Measurements from ENCODE around the gene NDOR1.

DNA sequence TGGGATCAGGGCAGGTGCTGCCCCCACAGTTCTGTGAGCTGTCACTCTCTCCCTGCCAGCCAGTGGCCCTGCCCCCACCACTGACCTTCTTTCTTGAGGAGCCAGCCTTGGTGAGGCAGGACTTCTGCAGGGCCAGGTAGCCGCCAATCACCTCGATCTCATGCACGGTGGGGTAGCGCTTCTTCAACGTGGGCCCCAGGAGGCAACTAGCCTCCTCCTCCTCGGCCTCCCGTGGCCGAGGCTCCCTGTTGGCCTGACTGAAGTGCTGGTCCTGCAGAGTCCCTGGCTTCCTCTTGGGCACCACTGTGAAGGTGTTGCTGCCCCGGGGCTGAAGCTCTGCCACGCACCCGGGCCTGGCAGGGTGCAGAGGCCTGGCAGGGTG lies 6.6 kb upstream of the NDOR1 start:
- TF ChIP-seq, protein P1, sequence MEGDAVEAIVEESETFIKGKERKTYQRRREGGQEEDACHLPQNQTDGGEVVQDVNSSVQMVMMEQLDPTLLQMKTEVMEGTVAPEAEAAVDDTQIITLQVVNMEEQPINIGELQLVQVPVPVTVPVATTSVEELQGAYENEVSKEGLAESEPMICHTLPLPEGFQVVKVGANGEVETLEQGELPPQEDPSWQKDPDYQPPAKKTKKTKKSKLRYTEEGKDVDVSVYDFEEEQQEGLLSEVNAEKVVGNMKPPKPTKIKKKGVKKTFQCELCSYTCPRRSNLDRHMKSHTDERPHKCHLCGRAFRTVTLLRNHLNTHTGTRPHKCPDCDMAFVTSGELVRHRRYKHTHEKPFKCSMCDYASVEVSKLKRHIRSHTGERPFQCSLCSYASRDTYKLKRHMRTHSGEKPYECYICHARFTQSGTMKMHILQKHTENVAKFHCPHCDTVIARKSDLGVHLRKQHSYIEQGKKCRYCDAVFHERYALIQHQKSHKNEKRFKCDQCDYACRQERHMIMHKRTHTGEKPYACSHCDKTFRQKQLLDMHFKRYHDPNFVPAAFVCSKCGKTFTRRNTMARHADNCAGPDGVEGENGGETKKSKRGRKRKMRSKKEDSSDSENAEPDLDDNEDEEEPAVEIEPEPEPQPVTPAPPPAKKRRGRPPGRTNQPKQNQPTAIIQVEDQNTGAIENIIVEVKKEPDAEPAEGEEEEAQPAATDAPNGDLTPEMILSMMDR (conservative IDR thresholded peaks at IDR 0.05 in 1 of 2, IDR thresholded peaks at IDR 0.05 in 1 of 2; ENCODE audit: extremely low read depth in 1 of 2, insufficient read depth in 1 of 2, low read depth in 1 of 2, low read length in 2 of 2) = no peak
- no peak for TF ChIP-seq EZH2 (IDR thresholded peaks at IDR 0.05; ENCODE audit: borderline replicate concordance, low read length)
